ENCODE results near the gene PDLIM5.
"Not testable (repeated sequence)": the region's sequence is repeated elsewhere in the genome, so short reads cannot be mapped to it uniquely, and the experiment has no call there.

PDLIM5 gene, protein sequence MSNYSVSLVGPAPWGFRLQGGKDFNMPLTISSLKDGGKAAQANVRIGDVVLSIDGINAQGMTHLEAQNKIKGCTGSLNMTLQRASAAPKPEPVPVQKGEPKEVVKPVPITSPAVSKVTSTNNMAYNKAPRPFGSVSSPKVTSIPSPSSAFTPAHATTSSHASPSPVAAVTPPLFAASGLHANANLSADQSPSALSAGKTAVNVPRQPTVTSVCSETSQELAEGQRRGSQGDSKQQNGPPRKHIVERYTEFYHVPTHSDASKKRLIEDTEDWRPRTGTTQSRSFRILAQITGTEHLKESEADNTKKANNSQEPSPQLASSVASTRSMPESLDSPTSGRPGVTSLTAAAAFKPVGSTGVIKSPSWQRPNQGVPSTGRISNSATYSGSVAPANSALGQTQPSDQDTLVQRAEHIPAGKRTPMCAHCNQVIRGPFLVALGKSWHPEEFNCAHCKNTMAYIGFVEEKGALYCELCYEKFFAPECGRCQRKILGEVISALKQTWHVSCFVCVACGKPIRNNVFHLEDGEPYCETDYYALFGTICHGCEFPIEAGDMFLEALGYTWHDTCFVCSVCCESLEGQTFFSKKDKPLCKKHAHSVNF

DNA sequence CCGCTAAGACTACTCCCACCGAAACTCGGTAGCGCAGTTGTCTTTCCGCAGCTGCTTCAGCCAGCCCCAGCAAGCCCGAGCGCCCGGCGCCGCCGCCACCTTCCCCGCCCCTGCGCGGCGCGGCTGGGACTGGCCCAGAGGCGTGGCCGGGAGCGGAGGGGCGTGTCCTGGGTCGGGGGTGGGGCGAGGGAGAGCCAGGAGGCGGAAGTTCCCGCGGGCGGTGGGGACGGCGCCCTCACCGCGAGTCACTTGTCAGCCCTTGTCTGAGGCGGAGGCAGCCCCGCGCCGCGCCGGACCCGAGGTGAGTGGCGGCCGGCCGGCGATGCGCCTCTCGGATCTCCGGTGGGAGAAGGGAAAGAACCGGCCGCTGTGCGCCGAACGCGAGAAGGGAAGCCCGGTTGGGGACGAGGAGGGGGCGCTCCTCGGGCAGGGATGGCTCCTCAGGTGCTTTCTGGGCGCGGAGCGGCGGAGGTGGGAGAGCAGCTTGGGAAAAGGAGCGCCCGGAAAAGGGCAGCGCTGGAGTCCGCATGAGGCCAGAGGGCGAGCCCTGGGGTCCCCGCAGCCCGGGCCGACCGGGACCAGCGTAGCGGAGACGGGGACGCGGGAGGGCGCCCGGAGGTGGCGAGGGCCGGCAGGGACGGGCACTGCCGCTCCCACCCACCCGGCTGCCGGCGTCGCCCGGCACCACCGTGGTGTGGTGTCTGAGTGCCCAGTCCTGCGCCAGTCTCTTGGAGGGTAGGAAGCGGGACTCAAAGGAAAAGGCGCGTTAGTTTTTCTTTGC, at the start of gene PDLIM5:
Gene PDLIM5, plus strand, starts transcription at position 248 of the 781 bp plus-strand sequence. CDS start 3,347 bp downstream, outside the sequence.
- DNase-seq = peak; percentile 84 to 85

DNA sequence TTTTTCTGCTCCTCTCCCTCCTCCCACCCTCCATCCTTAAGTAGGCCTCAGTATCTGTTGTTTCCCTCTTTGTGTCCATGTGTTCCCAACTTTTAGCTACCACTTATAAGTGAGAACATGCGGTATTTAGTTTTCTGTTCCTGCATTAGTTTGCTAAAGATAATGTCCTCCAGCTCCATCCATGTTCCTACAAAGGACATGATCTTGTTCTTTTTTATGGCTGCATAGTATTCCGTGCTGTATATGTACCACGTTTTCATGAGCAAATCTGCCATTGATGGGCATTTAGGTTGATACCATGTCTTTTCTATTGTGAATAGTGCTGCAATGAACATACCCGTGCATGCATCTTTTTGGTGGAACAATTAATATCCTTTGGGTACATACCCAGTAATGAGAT, 49.3 kb upstream of the PDLIM5 start:
- not testable (repeated sequence) for DNase-seq

DNA sequence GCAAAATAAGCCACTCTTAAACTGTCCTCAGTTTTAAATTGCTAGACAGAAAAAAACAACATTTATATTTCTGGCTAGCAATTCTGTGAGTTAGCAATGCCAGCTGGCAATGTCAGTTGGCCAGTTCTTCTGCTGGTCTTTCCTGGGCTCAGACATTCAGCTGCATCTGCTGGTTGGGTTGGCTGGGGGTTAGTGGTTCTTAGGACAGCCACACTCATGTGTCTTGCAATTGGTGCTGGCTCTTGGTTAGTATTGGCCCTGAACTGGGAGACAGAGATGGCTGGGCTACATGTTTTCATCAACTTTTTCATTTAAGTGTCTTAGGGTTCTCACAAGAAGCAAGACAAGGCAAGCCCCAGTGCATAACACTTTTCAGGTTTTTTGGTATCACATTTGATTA, 48.0 kb upstream of the PDLIM5 start:
- no peak for DNase-seq

DNA sequence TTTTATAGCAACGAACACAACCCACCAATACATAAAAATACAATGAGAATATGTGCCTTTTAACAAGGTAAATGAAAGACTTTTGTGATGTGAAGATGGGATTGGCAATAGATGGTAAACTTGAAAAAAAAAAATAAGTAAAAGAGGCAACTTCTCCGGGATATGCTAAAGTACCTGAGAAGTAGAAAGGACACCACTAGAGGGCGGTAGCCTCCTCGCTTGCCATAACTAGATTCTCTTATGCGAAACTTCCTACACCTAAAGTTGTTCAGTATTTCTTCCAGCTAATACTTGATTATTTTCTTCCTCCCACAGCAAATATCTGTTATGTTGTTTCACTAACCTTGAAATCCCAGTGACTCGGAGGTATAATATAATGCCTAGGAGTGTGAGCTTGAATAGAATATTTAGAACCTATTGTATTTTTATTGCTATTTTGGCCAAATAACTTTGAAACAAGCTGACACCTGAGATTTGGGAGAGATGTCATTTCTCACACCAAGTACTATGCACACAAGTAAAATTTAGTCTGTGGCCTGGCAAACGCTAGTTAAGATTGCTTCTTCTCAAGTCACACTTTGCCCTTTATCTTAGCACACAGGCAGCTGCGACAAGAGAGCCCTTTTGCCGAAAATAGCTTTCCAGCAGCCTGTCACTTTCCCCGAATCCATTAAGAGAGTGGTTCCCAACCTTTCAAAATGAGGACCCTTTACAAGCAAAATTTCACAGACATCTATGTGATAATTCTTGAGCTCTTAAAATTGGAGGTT, 44.9 kb upstream of the PDLIM5 start:
- DNase-seq = peak; percentile 54 to 67

DNA sequence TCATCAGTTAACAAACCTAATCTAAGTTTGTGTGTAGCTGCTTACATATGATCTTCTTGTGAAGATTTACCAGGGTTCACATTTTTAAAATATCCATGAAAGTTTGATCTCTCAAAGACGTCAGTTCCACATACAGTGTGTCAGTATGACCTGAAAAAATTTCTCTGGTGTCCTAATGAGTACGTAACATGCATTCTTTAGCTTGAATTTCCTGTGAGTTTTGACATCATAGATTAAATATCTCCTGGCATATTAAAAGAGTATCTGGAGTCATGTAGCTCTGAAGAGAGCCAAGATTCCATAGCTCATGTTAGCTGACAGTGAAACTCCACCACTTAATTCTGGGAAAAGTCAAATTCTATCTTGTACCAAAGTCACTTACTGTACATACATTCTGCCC, 43.9 kb upstream of the PDLIM5 start:
- DNase-seq = no peak

DNA sequence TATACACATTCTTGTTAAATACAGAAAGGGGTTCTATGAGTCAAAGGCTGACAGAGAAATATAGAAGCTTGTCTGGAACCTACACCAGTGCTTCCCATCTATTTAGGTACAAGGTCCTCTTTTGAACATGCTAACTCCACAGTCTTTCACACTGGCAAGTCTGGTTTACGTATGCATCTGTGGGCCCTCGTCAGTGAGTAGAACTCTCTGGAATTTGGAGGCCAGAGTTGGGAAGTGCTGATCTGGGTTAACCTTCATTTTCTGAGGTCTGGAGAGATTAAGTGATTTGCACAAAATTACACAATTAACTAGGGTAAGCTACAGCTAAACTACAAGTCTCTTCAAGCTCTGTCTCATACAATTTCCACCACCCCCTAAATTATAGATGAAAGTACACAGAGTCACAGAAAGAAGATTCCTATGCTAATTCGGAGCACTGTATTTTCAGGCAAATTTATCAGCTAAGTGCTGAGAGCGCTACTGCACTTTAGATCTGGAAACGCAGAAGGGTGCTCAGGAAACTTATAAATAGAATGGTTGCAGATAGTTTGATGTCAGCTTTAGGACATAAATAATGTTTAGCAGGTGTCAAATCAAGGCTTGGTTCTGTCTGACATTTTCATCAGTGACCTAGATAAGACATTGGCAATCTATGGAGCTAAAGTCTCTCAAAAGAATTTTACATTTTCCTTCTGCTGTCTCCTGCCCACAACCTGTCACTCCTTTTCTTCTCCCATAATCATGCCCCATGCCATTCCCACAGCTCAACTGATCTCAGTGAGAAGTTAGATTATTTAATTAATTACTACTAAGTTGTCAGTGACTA, 43.0 kb upstream of the PDLIM5 start:
- DNase-seq = no peak

DNA sequence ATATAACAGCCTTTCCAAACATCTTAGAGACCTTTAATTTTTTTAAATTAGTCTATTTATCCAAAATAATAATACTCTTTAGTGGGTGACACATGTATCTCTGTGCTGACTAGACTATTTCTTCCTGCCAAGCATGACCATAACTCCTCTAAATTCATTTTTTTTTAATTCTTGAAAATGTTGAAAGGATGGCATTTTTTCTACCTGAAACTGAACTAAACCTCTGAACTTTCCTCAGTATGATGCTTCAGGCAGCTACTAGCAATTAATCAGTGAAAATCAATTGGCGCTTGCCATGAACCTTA, 42.4 kb upstream of the PDLIM5 start:
- DNase-seq = no peak

DNA sequence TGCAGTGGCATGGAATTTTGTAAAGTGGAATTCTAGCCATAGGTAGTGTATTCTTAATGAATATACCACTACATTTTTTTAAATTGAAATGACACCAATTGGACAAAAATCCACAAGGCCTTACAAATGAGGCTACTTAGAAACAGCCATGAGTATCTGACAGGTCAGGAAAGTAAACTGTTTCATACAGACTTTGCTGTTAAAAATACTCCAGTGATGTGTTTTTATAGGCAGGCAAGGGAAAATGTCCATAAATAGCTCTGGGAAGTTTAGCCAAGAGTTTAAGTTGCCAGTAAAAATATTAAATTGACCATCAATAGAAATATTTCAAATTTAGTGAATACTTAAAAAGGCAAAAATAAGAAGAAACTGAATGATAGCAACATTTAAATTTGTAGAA, 41.8 kb upstream of the PDLIM5 start:
- DNase-seq = no peak

DNA sequence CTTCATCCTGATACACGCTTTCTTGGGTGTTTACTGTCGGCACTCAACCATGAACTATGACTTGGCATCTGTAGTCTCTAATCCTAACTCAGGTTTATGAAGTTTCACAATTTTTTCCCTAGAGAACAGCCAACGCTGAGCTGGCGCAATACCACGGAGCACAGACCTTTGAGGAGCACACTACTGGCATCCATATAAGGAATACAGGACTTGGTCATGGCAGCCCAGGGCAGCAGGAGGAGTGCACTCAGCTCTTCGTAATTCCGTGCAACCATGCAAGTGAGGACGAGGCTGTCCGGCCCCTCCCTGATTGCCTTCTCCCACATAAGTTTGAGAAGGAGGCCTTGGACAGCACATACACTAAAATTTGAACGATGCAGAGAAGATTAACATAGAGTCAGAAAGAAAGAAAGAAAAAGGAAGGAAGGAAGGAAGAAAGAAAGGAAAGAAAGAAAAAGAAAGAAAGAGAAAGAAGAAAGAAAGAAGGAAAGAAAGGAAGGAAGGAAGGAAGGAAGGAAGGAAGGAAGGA, 41.0 kb upstream of the PDLIM5 start:
- no peak for DNase-seq

DNA sequence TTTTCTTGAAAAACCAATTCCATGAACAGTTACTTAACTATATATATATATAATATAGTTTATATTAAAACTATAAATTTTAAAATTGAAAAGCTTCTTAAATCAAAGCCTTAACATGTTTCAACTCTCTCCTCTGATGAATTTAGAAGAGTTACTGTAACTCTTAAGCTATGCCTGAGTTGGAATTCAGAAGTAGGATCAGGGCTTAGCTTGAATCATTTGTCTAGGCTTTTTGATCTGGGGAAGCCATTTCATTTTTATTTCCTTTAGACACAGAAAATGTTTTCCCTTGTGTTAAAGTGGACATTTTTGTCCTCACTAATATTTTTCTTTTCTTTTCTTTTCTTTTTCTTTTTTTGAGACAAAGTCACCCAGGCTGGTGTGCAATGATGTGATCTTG, 40.4 kb upstream of the PDLIM5 start:
- DNase-seq = no peak

DNA sequence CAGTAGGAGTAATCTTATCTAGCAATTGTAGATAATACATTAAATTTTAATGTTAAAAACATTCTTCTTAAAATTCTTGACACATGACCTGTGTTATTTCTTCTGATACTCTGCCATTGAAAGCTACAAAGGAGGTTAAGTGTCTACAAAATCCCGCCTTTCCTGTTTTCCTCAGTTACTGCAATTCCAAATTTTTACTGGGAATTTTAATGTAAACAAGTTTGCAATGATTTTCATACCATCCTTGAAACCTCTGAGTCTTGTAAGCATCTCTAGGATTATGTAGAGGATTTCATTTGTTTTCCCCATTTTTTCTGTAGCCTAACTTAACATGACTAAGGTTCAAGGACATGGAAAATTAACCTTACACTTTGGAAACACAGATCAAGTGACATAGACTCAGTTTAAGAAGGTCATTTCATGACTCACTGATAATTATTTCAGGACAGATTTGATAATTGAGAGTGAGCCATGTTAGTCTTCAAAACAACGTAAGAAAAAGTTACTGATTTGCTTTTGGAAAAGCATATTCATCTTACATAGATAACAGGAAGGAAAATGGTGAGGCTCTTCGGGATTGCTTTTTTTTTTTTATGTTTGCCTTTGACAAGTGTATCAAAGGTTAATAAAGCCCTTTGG, 39.6 kb upstream of the PDLIM5 start:
- DNase-seq = no peak

DNA sequence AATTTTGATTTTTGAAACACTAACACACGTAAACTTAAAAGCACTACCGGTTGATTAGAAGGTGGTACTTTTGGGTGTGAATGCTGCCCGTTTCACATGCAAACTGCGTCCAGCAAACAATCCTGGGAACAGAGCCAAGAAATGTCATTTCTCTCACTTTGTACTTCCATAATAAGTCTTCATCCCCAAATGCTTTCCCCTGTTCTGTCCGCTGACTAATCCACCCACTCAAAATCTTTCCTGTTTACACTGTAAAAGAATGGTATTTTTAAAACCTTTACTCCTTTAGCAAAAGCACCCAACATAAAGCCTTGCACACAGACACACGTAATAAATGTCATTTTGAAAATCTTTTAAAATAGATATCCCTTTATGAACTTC, 39.1 kb upstream of the PDLIM5 start:
- DNase-seq = peak in 1 of 2 experiments; percentile 33

DNA sequence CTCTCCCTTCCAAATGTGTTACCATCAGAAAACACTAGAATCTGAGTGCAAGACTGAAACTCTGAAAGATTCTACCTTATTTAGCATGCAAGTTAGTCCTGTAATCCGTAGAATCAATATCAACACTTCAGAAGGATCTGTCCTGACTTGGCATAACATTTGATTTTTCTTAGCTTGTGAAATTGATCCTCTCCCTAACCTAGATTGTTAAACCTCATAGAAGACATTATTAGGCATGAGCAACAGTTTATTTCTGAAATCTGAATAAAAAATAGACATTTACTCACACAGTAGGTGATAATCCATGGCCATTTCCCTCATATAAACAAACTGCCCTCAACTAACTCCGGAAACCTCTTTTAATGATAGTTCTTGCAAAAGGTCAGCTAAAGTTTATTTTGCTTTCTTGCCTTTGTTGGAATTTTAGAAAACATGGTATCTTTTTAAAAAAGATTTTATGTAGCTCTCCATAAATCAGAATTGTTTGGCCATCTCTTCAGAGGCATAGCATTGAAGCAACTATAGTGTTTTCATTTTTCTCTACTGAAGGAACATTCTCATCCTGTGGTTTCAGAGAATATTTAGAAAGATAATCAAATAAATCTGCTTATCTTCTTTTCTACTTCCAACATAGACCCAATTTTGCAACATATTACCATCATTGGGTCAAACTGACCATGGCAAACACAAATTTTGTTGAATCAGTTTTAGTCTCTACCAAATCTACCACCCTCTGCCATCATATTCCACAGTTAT, 38.5 kb upstream of the PDLIM5 start:
- DNase-seq = no peak

DNA sequence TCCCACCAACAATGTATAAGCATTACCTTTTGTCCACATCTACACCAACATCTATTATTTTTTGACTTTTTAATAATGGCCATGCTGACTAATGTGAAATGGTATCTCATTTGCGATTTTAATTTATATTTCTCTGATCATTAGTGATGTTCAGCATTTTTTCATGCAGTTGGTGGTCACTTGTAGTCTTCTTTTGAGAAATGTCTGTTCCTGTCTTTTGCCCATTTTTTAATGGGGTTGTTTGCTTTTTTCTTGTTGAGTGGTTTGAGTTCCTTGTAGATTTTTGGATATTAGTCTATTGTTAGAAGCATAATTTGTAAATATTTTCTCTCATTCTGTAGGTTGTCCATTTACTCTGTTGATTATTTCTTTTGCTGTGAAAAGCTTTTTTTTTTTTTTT, 36.8 kb upstream of the PDLIM5 start:
- DNase-seq = no peak

DNA sequence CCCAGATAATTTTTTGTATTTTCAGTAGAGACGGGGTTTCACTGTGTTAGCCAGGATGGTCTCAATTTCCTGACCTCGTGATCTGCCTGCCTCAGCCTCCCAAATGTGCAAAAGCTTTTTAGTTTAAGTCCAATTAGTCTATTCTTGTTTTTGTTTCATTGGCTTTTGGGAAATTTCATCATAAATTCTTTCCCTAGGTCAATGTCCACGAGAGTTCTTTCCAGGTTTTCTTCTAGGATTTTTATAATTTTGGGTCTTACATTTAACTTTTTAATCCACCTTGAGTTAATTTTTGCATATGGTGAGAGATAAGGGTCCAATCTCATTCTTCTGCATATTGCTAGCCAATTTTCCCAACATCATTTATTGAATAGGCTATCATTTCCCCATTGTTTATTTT, 36.3 kb upstream of the PDLIM5 start:
- DNase-seq = no peak

DNA sequence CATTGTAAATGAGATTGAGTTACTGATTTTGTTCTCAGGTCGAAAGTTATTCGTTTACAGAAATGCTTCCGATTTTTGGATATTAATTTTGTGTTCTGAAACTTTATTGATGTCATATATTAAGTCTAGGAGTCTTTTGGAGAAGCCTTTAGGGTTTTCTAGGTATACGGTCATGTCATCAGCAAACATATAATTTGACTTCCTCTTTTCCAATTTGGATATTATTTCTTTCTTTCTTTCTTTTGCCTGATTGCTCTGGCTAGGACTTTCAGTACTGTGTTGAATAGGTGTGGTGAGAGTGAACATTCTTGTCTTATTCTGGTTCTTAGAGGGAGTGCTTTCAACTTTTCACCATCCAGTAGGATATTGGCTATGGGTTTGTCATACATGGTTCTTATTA, 35.4 kb upstream of the PDLIM5 start:
- DNase-seq = no peak

DNA sequence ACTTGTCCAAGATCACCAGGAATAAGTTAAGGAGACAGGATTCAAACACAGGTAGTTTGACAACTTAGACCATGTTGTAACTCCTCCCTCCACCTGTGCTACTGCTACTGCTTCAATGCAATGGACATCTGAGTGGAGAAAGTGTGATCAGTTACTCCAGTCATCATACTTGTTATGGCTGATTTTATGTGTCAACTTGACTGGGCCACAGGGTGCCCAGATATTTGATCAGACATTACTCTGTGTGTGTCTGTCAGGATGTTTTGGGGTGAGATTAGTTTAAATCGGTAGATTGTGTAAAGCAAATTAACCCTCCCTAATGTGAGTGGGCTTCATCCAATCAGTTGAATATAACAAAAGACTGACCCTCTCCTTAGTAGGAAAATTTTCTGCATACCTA, 34.8 kb upstream of the PDLIM5 start:
- no peak for DNase-seq

DNA sequence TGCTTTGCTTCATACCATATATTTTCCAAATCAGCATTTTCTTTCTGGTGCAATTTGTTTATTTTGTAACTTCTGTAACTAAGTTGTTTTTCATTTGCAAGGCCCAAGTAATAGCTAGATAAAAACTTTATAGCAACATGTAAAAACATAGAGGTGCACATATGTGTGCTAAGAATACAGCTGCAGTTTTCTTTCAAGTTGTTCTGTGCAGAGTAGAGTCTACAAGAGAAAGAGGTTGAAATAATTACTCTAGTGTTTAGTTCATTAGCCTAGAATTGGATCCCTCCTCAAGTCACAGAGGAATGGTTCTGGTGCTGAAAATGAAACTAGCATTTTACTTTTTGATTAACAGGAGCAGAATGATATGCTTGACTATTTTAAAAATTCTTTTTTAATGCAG, 32.2 kb upstream of the PDLIM5 start:
- no peak for DNase-seq

DNA sequence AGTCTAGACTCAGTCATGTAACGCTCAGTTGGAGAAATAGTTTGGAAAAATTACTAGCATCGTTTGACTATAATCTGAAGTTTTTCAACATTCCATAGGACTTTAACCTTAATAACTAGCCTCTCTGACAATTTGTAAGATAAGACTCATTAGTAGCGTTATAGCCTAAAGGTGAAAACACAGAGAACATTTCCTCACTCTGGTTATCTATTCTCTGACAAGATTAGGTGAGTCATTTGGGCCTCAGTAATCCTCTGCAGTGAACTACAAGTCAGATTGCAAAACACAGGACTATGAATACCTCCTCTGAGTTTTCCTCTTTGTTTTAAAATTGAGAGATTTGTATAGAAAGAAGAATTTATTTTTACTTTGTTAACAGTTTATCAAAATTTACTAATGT, 31.8 kb upstream of the PDLIM5 start:
- no peak for DNase-seq

DNA sequence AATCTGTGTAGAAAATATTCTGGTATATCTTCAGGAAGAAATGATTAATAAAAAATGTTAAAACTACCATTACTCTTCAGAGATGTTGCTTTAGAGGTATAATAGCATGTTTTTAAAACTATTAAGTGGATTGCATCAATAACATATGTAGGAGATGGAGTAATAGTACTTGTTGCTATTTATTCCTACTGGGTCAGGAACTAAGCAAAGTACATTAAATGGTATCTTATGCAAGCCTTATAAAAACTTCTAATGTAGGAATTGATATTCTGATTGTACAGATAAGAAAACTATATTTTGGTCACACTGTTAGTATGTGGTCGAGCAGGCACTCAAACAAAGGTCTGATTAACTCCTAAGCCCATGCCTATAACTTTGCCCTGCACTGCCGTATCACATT, 31.4 kb upstream of the PDLIM5 start:
- DNase-seq = no peak

DNA sequence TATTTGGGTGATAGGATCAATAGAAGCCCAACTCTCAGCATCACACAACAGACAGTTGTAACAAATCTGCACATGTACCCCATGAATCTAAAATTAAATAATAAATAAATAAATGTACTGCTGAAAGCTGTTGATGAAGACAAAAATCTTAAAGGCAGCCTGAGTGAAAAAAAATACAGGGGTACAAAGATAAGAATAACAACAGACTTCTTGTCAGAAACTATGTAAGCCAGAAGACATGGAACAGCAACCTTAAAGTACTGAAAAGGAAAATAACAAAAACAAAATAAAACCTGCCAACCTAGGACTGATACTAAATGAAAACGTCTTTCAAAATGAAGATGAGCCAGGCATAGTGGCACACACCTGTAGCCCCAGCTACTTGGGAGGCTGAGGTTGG, 25.0 kb upstream of the PDLIM5 start:
- DNase-seq = no peak

Data from NCI-H2081 (cell line).